Gastrocnemius medialis (tissue), 4 donors: ENCODE results near the gene HAVCR1. TPM values are rescaled to one million over a fixed set of nuclear protein-coding genes. Genes with fewer than 3 reads are reported as not detected.

Experiments
- ATAC-seq, 2 donors: fragments of 150-250 bp; one replicate each; pipeline ENCODE4 v1.9.1; 2016
- DNase-seq, 2 donors: peaks; one replicate each; pipeline ENCODE4 v3.0.0-alpha.2; 2019
- H3K27ac ChIP-seq, 4 donors: fragments of 200-600 bp; sonication (generic); 1 replicate in 1 of 4; 2 replicates in 3 of 4; pipeline ENCODE4 v1.5.1; 2016 to 2018; ENCODE audit warnings: mild to moderate bottlenecking in 2 of 4, moderate library complexity in 1 of 4
- H3K27me3 ChIP-seq, 3 donors: fragments of 200-600 bp; sonication (generic) in 2 of 3; 1 replicate in 1 of 3; 2 replicates in 2 of 3; pipeline versions ENCODE4 v1.5.1 to v1.6.0; 2016 to 2019; ENCODE audit warnings: mild to moderate bottlenecking in 1 of 3, moderate library complexity in 1 of 3
- H3K36me3 ChIP-seq, 2 donors: fragments of 200-600 bp; sonication (generic) in 1 of 2; one replicate each; pipeline ENCODE4 v1.5.1; 2017 to 2018
- H3K4me1 ChIP-seq, 2 donors: fragments of 200-600 bp; sonication (generic) in 1 of 2; one replicate each; pipeline ENCODE4 v1.5.1; 2016 to 2017; ENCODE audit warnings: mild to moderate bottlenecking in 2 of 2
- H3K4me3 ChIP-seq, 4 donors: fragments of 200-600 bp; sonication (generic) in 3 of 4; 1 replicate in 1 of 4; 2 replicates in 3 of 4; pipeline ENCODE4 v1.5.1; 2016 to 2019; ENCODE audit warnings: mild to moderate bottlenecking in 2 of 4
- H3K9me3 ChIP-seq, 3 donors: fragments of 200-600 bp; sonication (generic) in 2 of 3; 1 replicate in 1 of 3; 2 replicates in 2 of 3; pipeline ENCODE4 v1.5.1; 2016 to 2019
- CTCF ChIP-seq, 5 experiments: fragments of 450-650 bp in 3 of 5; fragments of 200-600 bp in 2 of 5; sonication (generic) in 2 of 5; IDR thresholded peaks in 4 of 5; conservative IDR thresholded peaks in 1 of 5; 1 replicate in 4 of 5; 2 replicates in 1 of 5; pipeline ENCODE4 v1.5.1; 2016 to 2019; ENCODE audit warnings: antibody characterized with exemption in 5 of 5, mild to moderate bottlenecking in 3 of 5, moderate library complexity in 3 of 5
- POLR2A ChIP-seq, 2 donors: fragments of 450-650 bp; IDR thresholded peaks; one replicate each; pipeline ENCODE4 v1.6.1; 2017; ENCODE audit warnings: antibody characterized with exemption in 2 of 2, mild to moderate bottlenecking in 2 of 2, moderate library complexity in 2 of 2
- in situ Hi-C, 4 donors: fragments of 200-750 bp; cut with MboI; loops; one replicate each; pipeline versions ENCODE4 v1.15.0 to v1.8.0; 2017; ENCODE audit warnings: low sequenced_read_pairs in 4 of 4
- intact Hi-C: fragments of 100-400 bp; cut with DNase I; formaldehyde crosslinking; loops from one replicate; pipeline ENCODE4 v1.15.1; 2023; ENCODE audit warnings: low total_unique reads
- total RNA-seq, 4 donors: library from RNA; depleted of rRNA; stranded (reverse); fragments of >200 nt; gene quantifications; one replicate each; pipeline versions ENCODE4 v1.1.0 to v1.2.3, GENCODE V29; 2016

The HAVCR1 gene
- total RNA-seq, 4 donors from 2014 or later = not detected

DNA sequence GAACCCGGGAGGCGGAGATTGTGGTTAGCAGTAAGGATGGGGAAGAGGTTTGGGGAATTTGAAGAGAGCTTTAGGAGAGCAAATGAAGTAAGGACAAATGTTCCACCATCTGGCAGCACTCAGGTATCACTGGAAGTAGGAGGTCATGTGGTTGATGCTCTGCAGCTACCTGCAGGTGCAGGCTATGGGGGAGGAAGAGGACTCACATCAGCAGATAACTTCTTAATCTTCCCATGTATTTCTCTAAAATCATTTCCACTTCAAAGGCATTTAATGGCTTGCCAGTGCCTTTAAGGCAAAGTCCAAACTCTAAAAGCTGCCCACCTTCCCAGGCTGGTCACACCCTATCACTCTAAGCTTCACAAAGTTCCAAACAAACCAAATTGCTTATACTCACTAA lies 8.1 kb upstream of the HAVCR1 start:
- H3K9me3 ChIP-seq = no peaks in the 10 kb centered on the region
- in situ Hi-C loops = no loop called here
- no peaks in the 10 kb centered on the region for H3K36me3 ChIP-seq
- ATAC-seq (no peak), DNase-seq (no peak)
- no peak for TF ChIP-seq CTCF (IDR thresholded peaks at IDR 0.05 in 4 of 5, conservative IDR thresholded peaks at IDR 0.05 in 1 of 5)
- H3K4me1 ChIP-seq = no peaks in the 10 kb centered on the region
- no peak overlapping the region for H3K27ac ChIP-seq
- no peaks in the 10 kb centered on the region for H3K27me3 ChIP-seq
- intact Hi-C loops = no loop called here
- H3K4me3 ChIP-seq = no peak overlapping the region

DNA sequence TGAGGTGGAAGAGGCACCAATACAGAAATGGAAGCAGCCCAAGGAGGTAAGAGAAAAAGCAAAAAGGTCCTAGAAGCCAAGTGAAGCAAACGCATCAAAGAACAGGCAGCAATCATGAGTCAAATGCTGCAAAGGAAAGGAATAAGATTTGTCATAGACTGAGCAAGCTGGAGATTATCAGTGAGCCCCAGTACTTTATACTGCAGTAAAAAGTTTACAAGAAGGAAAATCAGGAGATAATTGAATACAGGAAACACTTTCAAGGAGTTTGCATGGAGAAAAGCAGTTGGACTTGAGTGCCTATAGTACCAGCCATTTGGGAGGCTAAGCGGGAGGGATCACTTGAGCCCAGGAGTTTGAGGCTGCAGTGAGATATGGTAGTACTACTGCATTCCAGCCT lies 7.2 kb upstream of the HAVCR1 start:
- intact Hi-C loops (no loop called here), in situ Hi-C loops (no loop called here)
- H3K27me3 ChIP-seq = no peaks in the 10 kb centered on the region
- TF ChIP-seq POLR2A (IDR thresholded peaks at IDR 0.05) = no peak
- TF ChIP-seq CTCF (IDR thresholded peaks at IDR 0.05 in 4 of 5, conservative IDR thresholded peaks at IDR 0.05 in 1 of 5) = no peak
- ATAC-seq (no peak), DNase-seq (no peak)
- no peaks in the 10 kb centered on the region for H3K9me3 ChIP-seq
- no peak overlapping the region for H3K27ac ChIP-seq
- H3K4me1 ChIP-seq = no peaks in the 10 kb centered on the region
- H3K36me3 ChIP-seq = no peaks in the 10 kb centered on the region
- H3K4me3 ChIP-seq = no peak overlapping the region

- intact Hi-C loops = no loop called here
- Histone ChIP-seq H3K27me3 (no peaks in the 10 kb centered on the region), H3K27ac (no peak overlapping the region), H3K4me3 (no peak overlapping the region), H3K4me1 (no peaks in the 10 kb centered on the region), H3K36me3 (no peaks in the 10 kb centered on the region), H3K9me3 (no peaks in the 10 kb centered on the region)
- no peak for TF ChIP-seq CTCF (IDR thresholded peaks at IDR 0.05 in 4 of 5, conservative IDR thresholded peaks at IDR 0.05 in 1 of 5)
- DNase-seq = no peak
- in situ Hi-C loops = no loop called here
- ATAC-seq = no peak
Observed at GRCh38 chr5:157063776-157064430, 5.0 kb upstream of the HAVCR1 start.

GRCh38 chr5:157059891-157060290 lies 975 bp upstream of the HAVCR1 start:
- Histone ChIP-seq H3K4me3 (no peak overlapping the region), H3K9me3 (no peaks in the 10 kb centered on the region), H3K36me3 (no peaks in the 10 kb centered on the region), H3K27ac (no peak overlapping the region), H3K27me3 (no peaks in the 10 kb centered on the region), H3K4me1 (no peaks in the 10 kb centered on the region)
- ATAC-seq = no peak
- DNase-seq = no peak
- TF ChIP-seq CTCF (IDR thresholded peaks at IDR 0.05 in 4 of 5, conservative IDR thresholded peaks at IDR 0.05 in 1 of 5) (no peak), POLR2A (IDR thresholded peaks at IDR 0.05) (no peak)
- in situ Hi-C loops (no loop called here), intact Hi-C loops (no loop called here)
